Stimulated activated CD8-positive, alpha-beta memory T cell treated with anti-CD3 and anti-CD28 coated beads, Interleukin-12 subunit alpha, Interleukin-12 subunit beta, amount 100 ng/mL, for 24 hours (primary cell): ENCODE results near the gene NF2.

Source experiments
- DNase-seq: peaks from one replicate; pipeline ENCODE4 v3.0.0-alpha.2; 2020; ENCODE audit errors: extremely low read depth

The NF2 gene

DNA sequence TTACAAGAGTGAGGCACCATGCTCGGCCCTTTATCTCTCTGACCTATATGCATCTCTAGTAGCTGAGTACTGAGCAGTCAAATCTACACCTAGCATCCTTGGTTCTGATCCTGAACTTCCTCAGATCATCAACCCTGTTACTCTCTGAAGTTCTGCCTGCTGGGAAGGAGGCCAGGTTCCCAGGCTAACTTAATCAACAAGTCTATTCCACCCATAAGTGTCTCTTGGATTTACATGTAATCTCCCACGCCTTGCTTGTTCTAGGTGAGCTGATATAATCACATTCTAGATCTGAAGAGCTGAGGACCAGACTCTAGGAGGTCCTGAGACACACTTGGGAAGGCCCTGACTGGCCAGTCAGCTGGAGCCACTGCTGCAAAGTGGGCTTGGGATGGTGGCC lies 138.5 kb downstream of the NF2 start:
- no peak for DNase-seq

DNA sequence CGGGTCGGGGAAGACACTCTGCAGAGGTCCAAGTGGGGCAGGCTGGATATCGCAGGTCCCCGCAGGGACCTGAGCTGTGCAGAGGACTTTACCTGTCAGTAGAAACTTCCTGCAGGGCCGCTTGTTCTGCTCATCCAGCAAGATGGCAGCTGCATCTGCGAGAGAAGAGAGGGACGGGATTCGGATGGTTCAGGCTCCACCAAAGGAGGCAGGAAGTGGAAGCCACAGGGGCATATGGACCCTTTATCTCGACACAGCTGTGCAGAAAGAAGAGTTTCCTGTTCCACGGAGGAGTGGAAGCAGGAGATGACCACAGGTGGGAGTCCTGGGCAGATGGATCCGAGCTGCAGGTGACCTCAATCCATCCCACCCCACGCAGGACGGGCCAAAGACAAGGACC lies 138.9 kb downstream of the NF2 start:
- no peak for DNase-seq

DNA sequence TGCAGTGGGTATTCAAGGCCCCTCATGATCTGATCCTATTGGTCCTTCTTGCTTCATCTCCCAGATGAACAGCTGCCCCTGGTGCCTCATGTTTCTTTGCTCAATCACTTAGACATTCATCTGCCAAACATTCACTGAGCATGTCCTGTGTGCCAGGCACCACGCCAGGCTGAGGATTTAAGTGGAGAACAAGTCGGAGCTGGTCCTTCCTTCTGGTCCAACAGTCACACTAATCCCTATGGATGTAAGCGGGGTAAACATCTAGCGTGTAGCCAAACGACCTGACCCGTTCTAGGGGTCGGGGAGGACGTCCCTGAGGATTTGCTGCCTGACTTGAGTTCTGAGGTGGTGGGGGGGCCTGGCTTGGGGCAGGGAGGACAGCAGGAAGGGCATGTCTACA lies 141.5 kb downstream of the NF2 start:
- DNase-seq = no peak

DNA sequence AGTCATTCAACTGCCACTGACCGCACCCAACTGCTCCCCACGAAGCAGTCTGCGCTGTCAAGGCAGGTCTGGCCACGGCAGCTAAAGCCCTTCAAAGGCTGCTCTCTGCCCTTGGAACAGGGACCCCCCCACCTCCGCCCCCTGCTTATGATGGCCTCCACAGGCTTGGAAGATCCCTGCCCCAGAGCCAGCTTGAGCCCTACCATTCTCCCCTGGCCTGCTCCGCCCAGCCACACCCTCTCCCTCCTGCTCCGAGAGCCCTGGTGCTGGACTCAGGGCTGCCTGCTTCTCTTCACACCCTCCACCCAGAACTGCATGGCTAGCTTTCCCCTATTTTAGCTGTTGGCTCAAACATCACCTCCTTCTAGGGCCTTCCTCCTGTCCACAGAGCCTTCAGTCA lies 144.4 kb downstream of the NF2 start:
- no peak for DNase-seq
